Stimulated activated CD8-positive, alpha-beta memory T cell treated with anti-CD3 and anti-CD28 coated beads, Interleukin-15, amount 100 ng/mL, for 48 hours (primary cell): ENCODE results near the gene OR2B2.
"Not testable (repeated sequence)": the region's sequence is repeated elsewhere in the genome, so short reads cannot be mapped to it uniquely, and the experiment has no call there.

Experiments
- DNase-seq, 2 donors: peaks; one replicate each; pipeline ENCODE4 v3.0.0-alpha.2; 2020; ENCODE audit warnings: low read depth in 2 of 2

The OR2B2 gene

GRCh38 chr6:27911956-27912446, at the start of gene OR2B2:
Gene OR2B2, minus strand, starts transcription at chr6:27912396. Its CDS starts 77 bp downstream, at chr6:27912319.
- DNase-seq = no peak

GRCh38 chr6:27957516-27957915, 45.3 kb upstream of the OR2B2 start:
- DNase-seq = no peak

GRCh38 chr6:27956941-27957340, 44.7 kb upstream of the OR2B2 start, which contains the start of gene OR2B6:
Gene OR2B6, plus strand, starts transcription at chr6:27957241. Its CDS starts 0 bp downstream, at chr6:27957241.
- no peak for DNase-seq

DNA sequence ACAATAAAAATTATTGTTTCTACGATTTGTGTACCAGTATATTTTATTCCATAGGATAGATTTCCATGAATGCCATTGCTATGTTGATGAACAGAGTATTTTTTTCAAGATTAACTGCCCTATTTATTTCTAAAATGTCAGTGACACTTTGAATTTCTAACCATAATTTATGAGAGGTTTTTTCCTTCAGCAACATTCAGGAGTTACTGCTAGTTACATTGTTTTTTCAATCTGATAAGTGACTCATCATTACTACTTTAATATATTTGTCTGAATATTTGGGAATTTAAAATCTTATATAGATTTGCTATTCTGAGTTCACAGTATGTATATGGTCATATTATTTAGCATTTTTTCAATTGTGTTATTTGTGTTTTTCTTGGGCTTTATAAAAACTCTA, 38.8 kb upstream of the OR2B2 start:
- DNase-seq = no peak

DNA sequence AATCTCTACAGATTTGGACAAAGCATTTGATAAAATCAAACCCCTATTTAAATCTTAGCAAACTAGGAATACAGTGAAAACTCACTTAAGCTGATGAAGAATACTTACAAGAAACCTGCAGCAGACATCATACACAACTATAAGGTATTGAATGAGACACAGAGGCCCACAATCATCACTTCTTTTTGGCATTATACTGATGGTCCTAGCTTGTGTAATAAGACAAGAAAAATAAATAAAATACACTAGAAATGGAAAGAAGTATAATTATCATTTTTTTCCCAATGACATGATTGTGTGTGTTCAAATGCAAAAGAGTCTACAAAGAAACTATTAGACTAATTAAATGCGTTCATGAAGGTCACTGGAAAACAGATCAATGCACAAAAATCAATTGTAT, 36.0 kb upstream of the OR2B2 start:
- DNase-seq = no peak

- DNase-seq = not testable (repeated sequence)
Observed at GRCh38 chr6:27943072-27943471, 30.9 kb upstream of the OR2B2 start.

GRCh38 chr6:27940766-27941165, 28.6 kb upstream of the OR2B2 start:
- no peak for DNase-seq

- DNase-seq = no peak
Observed at GRCh38 chr6:27931209-27931608, 19.0 kb upstream of the OR2B2 start.

DNA sequence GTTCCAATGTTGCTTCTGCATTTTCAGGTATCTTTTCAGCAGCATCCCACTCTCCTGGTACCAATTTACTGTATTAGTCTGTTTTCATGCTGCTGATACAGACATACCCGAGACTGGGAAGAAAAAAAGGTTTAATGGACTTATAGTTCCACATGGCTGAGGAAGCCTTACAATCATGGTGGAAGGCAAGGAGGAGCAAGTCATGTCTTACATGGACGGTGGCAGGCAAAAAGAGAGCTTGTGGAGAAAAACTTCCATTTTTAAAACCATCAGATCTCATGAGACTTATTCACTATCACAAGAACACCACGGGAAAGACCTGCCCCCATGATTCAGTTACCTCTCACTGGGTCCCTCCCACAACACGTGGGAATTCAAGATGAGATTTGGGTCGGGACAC, 17.7 kb upstream of the OR2B2 start:
- DNase-seq = not testable (repeated sequence)

DNA sequence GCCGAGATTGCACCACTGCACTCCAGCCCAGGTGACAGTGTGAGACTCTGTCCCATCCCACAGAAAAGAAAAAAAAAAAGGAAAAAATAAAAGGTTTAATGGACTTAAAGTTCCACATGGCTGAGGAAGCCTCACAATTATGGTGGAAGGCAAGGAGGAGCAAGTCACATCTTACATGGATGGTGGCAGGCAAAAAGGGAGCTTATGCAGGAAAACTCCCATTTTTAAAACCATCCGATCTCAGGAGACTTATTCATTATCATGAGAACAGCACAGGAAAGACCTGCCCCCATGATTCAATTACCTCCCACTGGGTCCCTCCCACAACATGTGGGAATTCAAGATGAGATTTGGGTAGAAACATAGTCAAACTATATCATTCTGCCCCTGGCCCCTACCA, 15.8 kb upstream of the OR2B2 start:
- DNase-seq = not testable (repeated sequence)

GRCh38 chr6:27924179-27924578, 12.0 kb upstream of the OR2B2 start:
- DNase-seq = no peak

DNA sequence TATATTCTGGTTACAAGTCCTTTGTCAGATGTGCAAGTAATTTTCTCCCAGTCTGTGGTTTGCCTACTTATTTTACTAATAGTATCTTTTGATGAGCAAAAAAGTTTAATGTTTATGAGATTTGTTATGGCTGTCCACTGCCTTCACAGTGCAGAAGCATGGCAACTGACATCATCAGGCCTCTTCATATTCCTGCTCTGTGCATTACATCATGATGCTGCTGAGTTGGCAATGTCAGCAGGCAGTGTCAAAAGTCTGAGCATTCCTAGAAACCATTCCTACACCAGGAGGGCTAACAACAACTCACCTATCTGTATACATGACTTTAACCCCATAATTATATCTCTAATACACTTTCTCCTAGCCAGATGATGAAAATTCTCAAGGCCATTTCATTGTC, 10.8 kb upstream of the OR2B2 start:
- DNase-seq = no peak

GRCh38 chr6:27908017-27908416, 4.2 kb downstream of the OR2B2 start:
- DNase-seq = no peak

DNA sequence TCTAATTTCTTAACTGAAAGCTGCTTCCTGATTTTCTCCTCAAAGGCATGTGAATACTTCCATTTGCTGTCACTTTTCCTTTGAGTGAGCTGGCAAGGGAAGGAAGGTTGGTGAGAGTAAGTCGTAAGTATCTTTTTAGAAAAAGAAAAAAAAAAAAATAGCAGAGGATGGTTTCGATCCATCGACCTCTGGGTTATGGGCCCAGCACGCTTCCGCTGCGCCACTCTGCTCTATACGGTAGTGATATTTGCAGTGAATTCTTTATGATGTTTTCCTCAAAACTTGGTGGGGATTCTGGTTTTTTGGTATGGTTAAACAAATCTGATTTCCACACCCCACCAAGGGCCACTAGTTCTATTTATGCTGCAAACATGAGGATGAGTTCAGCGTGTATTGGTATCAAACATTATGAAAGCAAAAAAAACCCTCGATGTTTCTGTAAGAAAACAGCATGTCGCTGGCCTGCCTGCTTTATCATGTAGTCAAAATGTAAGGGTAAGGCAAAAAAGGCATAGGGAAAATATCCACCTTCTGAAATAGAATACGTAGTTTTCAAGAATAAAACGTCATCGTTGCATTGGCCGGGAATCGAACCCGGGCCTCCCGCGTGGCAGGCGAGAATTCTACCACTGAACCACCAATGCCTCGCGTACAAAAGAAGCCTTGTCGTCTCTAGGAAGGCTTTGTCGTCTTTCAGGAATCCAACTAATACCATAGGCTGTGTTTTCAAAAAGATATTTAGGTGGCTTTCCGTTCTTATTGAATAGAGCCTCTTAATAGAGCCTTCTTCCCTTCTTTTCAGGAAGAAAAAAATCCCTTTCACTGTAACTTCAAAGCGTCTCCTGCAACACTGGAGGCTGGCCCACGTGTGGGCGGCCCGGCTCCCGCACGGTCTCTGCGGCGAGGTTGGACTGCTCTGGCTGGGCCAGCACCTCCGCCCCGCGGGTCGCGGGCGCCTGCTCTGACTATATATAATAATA, 9.6 kb downstream of the OR2B2 start:
- DNase-seq = peak; percentile 66 to 68

DNA sequence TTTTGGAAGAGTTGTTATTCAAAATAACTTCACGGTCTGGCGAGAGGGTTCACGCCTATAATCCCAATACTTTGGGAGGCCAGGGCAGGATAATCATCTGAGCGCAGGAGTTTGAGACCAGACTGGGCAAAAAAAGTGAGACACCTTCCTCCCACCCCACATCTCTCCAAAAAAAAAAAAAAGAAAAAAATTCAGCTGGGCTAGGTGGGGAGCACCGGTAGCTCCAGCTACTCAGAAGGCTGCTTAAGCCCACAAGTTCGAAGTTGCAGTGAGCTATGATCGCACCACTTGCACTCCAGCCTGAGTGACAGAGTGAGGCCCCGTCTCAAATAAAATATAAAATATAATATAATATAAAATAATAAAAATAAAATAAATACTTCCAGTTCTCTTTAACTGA, 10.4 kb downstream of the OR2B2 start:
- DNase-seq = no peak

- not testable (repeated sequence) for DNase-seq
Observed at GRCh38 chr6:27900197-27900596, 12.0 kb downstream of the OR2B2 start.

- DNase-seq = no peak
Observed at GRCh38 chr6:27899543-27899942, 12.7 kb downstream of the OR2B2 start.

DNA sequence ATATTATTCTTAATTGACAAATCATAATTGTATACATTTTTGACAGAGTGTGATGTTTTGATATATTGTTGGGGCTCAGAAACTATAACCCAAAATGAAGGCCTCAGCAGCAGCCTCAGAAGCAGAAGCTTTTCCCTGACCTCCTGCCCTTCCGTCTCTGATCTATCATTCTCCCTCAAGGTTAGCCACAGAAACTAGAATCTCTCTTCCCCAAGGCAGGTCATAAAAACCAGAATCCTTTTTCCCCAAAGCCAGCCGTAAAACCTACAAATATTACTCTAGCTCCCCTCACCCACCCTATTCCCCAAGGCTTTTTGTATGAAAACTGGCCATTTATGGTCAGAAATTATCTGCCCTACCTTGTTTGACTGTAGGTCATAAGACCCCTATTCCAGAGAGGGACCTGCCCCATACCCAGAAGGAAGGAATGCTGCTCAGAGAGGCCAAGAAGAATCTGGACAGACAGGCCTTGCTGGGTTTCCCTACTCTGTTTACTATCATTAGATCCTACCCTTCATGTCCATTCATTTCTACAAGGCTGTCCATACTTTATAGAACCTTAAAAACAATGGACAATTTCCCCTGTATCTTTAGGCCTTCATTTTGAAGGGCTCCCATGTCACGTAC, 14.5 kb downstream of the OR2B2 start:
- no peak for DNase-seq

GRCh38 chr6:27896398-27896796, 15.8 kb downstream of the OR2B2 start:
- no peak for DNase-seq

GRCh38 chr6:27894839-27895762, 17.1 kb downstream of the OR2B2 start:
- DNase-seq = peak in 1 of 2 donors; percentile 27
